Body of pancreas (tissue), 4 donors: Measurements from ENCODE around the gene SLC16A1. TPM values are rescaled to one million over a fixed set of nuclear protein-coding genes. Genes with fewer than 3 reads are reported as not detected.

Experiments used
- ATAC-seq: fragments of 150-250 bp; one replicate; pipeline ENCODE4 v1.9.1; 2016
- DNase-seq, 4 donors: peaks; one replicate each; pipeline ENCODE4 v3.0.0-alpha.2; 2019
- H3K27ac ChIP-seq, 4 donors: fragments of 200-600 bp; sonication (generic); 1 replicate in 3 of 4; 2 replicates in 1 of 4; pipeline versions ENCODE4 v1.5.1 to v1.6.1; 2016 to 2019; ENCODE audit warnings: mild to moderate bottlenecking in 1 of 4, mixed read lengths in 1 of 4, moderate library complexity in 1 of 4
- H3K27me3 ChIP-seq, 2 donors: fragments of 200-600 bp; sonication (generic); one replicate each; pipeline ENCODE4 v1.6.0; 2016; ENCODE audit warnings: mild to moderate bottlenecking in 1 of 2
- H3K36me3 ChIP-seq, 2 donors: fragments of 200-600 bp; sonication (generic); replicated peaks in 1 of 2; 2 replicates each; pipeline ENCODE4 v1.5.1; 2016; ENCODE audit warnings: low read depth in 2 of 2; ENCODE audit not compliant: insufficient read depth in 1 of 2
- H3K4me1 ChIP-seq: fragments of 200-600 bp; sonication (generic); one replicate; pipeline ENCODE4 v1.6.0; 2016
- H3K4me3 ChIP-seq, 2 donors: fragments of 200-600 bp; sonication (generic); 1 replicate in 1 of 2; 2 replicates in 1 of 2; pipeline ENCODE4 v1.5.1; 2016 to 2019
- H3K9me3 ChIP-seq, 3 donors: fragments of 200-600 bp; sonication (generic); 1 replicate in 2 of 3; 2 replicates in 1 of 3; pipeline ENCODE4 v1.5.1; 2016
- POLR2A ChIP-seq, 3 donors: fragments of 450-650 bp; IDR thresholded peaks; one replicate each; pipeline ENCODE4 v1.6.1; 2016; ENCODE audit warnings: antibody characterized with exemption in 3 of 3, mild to moderate bottlenecking in 2 of 3
- WGBS, 2 donors: methylation state at CpG; one replicate each; pipeline ENCODE4 v1.1.5; 2017; 5-methylcytosine and 5-hydroxymethylcytosine counted together
- intact Hi-C: fragments of 100-400 bp; cut with DNase I; formaldehyde crosslinking; loops from one replicate; pipeline ENCODE4 v1.15.1; 2023
- total RNA-seq, 2 donors: library from RNA; depleted of rRNA; stranded (reverse); fragments of >200 nt; gene quantifications; one replicate each; pipeline ENCODE4 v1.1.0, GENCODE V29; 2016
- TF ChIP-seq, protein P1 (sequence below), 7 experiments: fragments of 450-650 bp in 4 of 7; fragments of 200-600 bp in 3 of 7; sonication (generic) in 3 of 7; IDR thresholded peaks; one replicate each; pipeline ENCODE4 v1.5.1; 2016 to 2019; ENCODE audit warnings: antibody characterized with exemption in 7 of 7

Gene SLC16A1
- total RNA-seq, 2 donors from 2014 or later: 2.9 to 3.3 TPM

- no peak for ATAC-seq
- TF ChIP-seq POLR2A (IDR thresholded peaks at IDR 0.05): no peak
- TF ChIP-seq, protein P1, sequence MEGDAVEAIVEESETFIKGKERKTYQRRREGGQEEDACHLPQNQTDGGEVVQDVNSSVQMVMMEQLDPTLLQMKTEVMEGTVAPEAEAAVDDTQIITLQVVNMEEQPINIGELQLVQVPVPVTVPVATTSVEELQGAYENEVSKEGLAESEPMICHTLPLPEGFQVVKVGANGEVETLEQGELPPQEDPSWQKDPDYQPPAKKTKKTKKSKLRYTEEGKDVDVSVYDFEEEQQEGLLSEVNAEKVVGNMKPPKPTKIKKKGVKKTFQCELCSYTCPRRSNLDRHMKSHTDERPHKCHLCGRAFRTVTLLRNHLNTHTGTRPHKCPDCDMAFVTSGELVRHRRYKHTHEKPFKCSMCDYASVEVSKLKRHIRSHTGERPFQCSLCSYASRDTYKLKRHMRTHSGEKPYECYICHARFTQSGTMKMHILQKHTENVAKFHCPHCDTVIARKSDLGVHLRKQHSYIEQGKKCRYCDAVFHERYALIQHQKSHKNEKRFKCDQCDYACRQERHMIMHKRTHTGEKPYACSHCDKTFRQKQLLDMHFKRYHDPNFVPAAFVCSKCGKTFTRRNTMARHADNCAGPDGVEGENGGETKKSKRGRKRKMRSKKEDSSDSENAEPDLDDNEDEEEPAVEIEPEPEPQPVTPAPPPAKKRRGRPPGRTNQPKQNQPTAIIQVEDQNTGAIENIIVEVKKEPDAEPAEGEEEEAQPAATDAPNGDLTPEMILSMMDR (IDR thresholded peaks at IDR 0.05): no peak
- Histone ChIP-seq H3K9me3 (no peaks in the 10 kb centered on the region), H3K4me3 (no peak overlapping the region), H3K27me3 (no peaks in the 10 kb centered on the region), H3K4me1 (peaks cover 6% of the 10 kb centered on the region), H3K36me3 (no peaks in the 10 kb centered on the region), H3K27ac (no peak overlapping the region)
- no peak for DNase-seq
- intact Hi-C loops: no loop called here
- WGBS, 2 donors: 88 to 89% methylated on average over 6 to 7 of the region's 7 CpGs
Measured at GRCh38 chr1:112990271-112990670, 34.3 kb upstream of the SLC16A1 start.

DNA sequence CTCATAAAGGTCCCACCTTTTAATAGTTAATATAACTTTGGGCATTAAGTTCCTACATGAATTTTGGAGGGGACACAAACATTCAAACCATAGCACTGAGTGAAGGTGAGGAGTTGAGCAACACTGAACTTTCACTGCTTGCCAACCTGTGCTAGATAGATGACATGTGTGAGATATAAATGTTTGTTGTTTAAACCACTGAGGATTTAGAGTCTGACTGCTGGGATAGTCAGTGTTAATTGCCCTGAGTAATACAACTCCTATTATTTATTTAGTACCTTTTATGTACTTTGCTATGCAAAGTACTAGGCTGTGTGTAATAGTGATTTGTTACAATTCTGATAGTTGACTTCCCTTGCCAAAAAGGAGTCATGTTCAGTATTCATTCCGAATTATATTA lies 32.4 kb upstream of the SLC16A1 start:
- Histone ChIP-seq H3K27ac (no peak overlapping the region), H3K27me3 (no peaks in the 10 kb centered on the region), H3K9me3 (no peaks in the 10 kb centered on the region), H3K4me1 (no peaks in the 10 kb centered on the region), H3K36me3 (no peaks in the 10 kb centered on the region), H3K4me3 (no peak overlapping the region)
- intact Hi-C loops: no loop called here
- WGBS, 2 donors: 13 to 23% methylated on average over 1 of the region's 1 CpG
- no peak for DNase-seq
- TF ChIP-seq POLR2A (IDR thresholded peaks at IDR 0.05): no peak
- TF ChIP-seq, protein P1 (IDR thresholded peaks at IDR 0.05): no peak
- no peak for ATAC-seq

DNA sequence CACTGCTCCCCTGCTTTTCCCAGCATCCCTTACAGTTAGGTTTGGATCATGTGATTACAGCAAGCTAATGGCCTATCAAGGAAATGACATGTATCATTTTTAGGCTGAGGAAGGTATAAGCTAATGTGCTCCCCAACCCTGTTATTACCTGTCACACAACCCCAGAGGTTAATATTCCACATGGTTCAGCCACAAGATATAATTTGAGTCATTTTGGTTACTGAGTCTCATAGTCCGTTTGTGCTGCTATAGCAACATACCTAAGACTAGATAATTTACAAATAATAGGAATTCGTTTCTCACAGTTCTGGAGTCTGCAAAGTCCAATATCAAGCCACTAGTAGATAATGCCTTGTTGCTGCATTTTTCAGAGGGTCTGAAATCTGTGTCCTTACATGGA lies 29.1 kb upstream of the SLC16A1 start:
- Histone ChIP-seq H3K9me3 (no peaks in the 10 kb centered on the region), H3K27ac (no peak overlapping the region), H3K27me3 (no peaks in the 10 kb centered on the region), H3K36me3 (no peaks in the 10 kb centered on the region), H3K4me1 (no peaks in the 10 kb centered on the region), H3K4me3 (no peak overlapping the region)
- no peak for DNase-seq
- no peak for ATAC-seq
- intact Hi-C loops: no loop called here
- TF ChIP-seq POLR2A (IDR thresholded peaks at IDR 0.05): no peak
- TF ChIP-seq, protein P1 (IDR thresholded peaks at IDR 0.05): no peak
- 77 to 88% methylated on average over 2 of the region's 2 CpGs for WGBS, 2 donors

DNA sequence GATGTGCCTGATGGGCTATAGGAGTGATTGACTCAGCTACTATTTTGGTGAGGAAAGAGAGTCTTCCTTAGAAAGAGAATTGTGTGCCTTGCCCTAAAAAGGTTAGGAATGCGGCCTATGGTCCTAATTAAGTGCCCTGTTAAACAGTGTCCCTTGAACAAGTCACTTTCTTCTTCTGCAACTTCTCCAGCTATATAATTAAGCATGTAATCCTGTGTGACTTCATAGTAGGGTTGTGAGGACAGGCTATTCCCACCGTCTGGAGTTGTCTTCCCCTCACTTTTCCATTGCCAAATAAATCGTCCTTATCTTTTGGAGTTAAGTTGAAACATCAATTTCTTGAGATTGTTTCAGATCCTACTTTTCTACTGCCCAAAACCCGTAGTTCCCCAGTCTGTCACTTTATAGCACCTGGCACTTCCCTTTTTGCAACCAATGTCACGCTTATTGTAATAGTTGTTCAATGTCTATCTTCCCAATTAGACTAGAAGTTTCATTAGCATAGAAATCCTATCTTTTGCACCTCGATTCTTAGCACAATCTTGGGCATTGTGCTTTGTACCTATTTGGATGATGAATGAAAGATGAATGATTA lies 27.6 kb upstream of the SLC16A1 start:
- intact Hi-C loops: no loop called here
- Histone ChIP-seq H3K4me3 (no peak overlapping the region), H3K27ac (no peak overlapping the region), H3K36me3 (no peaks in the 10 kb centered on the region), H3K9me3 (no peaks in the 10 kb centered on the region), H3K4me1 (no peaks in the 10 kb centered on the region), H3K27me3 (no peaks in the 10 kb centered on the region)
- 60 to 67% methylated on average over 6 of the region's 6 CpGs for WGBS, 2 donors
- DNase-seq (no peak), ATAC-seq (no peak)
- TF ChIP-seq POLR2A (IDR thresholded peaks at IDR 0.05): no peak
- TF ChIP-seq, protein P1 (IDR thresholded peaks at IDR 0.05): no peak

- Histone ChIP-seq H3K27ac (no peak overlapping the region), H3K9me3 (no peaks in the 10 kb centered on the region), H3K4me1 (no peaks in the 10 kb centered on the region), H3K36me3 (no peaks in the 10 kb centered on the region), H3K4me3 (no peak overlapping the region), H3K27me3 (no peaks in the 10 kb centered on the region)
- TF ChIP-seq, protein P1 (IDR thresholded peaks at IDR 0.05): no peak
- no peak for TF ChIP-seq POLR2A (IDR thresholded peaks at IDR 0.05)
- intact Hi-C loops: no loop called here
- 74 to 84% methylated on average over 5 of the region's 5 CpGs for WGBS, 2 donors
- DNase-seq (peak in 1 of 4 donors; percentile 6), ATAC-seq (no peak)
Measured at GRCh38 chr1:112982853-112983536, 27.0 kb upstream of the SLC16A1 start.
